Hematopoietic multipotent progenitor cell treated with erythropoietin and hydrocortisone succinate and interleukin-3 and kit ligand, for 4 days (in vitro differentiated cells): ENCODE data around the gene PUM2.
"Not testable (repeated sequence)": the region's sequence is repeated elsewhere in the genome, so short reads cannot be mapped to it uniquely, and the experiment has no call there.

Experiments used
- DNase-seq: peaks from one replicate; pipeline ENCODE4 v3.0.0-alpha.2; 2015

PUM2 gene, protein sequence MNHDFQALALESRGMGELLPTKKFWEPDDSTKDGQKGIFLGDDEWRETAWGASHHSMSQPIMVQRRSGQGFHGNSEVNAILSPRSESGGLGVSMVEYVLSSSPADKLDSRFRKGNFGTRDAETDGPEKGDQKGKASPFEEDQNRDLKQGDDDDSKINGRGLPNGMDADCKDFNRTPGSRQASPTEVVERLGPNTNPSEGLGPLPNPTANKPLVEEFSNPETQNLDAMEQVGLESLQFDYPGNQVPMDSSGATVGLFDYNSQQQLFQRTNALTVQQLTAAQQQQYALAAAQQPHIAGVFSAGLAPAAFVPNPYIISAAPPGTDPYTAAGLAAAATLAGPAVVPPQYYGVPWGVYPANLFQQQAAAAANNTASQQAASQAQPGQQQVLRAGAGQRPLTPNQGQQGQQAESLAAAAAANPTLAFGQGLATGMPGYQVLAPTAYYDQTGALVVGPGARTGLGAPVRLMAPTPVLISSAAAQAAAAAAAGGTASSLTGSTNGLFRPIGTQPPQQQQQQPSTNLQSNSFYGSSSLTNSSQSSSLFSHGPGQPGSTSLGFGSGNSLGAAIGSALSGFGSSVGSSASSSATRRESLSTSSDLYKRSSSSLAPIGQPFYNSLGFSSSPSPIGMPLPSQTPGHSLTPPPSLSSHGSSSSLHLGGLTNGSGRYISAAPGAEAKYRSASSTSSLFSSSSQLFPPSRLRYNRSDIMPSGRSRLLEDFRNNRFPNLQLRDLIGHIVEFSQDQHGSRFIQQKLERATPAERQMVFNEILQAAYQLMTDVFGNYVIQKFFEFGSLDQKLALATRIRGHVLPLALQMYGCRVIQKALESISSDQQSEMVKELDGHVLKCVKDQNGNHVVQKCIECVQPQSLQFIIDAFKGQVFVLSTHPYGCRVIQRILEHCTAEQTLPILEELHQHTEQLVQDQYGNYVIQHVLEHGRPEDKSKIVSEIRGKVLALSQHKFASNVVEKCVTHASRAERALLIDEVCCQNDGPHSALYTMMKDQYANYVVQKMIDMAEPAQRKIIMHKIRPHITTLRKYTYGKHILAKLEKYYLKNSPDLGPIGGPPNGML

DNA sequence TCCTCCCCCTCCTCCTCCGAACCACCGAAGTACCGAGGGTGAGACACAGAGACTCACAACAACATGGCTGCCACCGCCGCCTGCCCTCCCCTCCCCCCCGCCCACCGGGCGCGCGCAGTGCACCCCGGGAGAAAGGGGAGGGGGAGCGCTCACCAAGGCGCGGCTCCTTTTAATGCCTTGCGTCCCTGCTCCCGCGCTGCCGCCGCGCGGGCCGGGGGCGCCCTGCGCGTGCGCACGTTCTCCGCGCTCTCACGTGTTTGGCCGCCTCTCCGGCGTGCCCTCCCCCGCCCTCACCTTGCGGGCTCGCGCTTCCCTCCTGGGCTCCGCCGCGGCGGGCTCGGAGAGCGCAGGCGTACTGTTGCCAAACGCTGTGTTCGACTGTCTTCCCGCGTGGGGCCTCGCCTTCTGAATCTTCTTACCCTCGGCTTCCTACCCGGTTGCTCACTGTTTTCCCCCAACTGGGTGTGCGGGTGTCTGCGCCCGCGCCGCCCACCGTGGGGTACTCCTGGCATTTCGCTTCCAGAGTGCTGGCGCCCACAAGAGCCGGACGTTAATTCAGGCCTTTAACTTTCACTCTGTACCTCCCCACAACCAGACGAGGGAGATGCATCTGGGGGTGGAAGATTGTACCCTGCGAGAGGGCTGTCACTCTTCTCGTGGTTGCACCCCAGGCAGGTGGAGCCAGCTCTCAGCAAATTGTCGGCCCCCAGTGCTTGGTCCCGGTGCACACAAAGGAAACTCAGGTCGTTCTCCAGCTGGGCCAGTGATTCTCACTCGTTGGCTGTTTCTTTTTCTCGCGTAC lies at the start of gene PUM2:
Gene PUM2 (minus strand): TSS at position 92 of the 802 bp plus-strand sequence. CDS start 23,484 bp downstream, outside the sequence.
- peak; percentile 98 for DNase-seq

DNA sequence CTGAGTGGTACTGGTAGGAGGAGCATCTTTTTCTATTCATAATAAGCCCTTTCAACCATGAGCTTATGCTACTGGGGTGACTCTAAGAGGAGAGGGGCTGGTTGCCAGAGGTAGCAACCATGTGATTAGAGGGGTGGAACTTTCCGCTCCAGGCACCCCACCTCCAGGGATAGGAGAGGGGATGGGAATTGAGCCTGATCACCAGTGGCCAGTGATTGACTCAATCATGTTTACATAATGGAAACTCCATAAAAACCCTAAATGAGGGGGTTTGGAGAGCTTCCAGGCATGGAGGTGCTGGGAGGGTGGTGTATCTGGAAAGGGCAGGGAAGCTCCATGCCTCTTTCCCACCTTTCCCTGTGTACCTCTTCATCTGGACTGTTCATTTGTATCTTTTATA lies 49.7 kb upstream of the PUM2 start:
- no peak for DNase-seq

DNA sequence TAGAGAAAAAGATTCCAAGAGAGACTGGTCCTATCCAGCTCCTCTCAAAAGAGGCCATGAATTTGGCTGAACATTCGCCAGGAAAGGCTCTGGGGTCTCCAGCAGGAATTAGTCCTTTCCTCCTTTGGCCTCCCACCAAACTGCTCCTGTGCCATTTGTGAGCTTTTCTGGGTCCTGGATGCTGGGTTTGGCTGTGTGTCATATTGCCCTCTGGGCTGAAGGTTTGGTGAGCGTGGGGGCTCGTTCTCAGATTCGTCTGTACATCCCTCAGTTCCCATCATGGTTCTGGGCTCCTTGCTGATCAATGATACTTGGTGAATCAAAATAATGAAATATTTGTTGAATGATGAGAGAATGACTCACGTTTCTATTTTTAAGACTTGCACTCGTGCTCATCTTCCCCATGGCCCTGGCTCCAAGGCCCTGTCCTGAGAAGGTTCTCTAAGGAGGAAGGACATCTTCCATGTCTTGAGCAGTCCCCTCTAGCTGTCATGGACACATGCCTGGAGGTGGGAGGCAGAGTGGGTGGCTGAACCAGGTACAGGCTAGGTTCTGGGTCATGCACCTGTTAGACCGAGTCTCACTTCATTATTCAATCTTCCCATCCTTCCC lies 48.4 kb upstream of the PUM2 start:
- DNase-seq: no peak

DNA sequence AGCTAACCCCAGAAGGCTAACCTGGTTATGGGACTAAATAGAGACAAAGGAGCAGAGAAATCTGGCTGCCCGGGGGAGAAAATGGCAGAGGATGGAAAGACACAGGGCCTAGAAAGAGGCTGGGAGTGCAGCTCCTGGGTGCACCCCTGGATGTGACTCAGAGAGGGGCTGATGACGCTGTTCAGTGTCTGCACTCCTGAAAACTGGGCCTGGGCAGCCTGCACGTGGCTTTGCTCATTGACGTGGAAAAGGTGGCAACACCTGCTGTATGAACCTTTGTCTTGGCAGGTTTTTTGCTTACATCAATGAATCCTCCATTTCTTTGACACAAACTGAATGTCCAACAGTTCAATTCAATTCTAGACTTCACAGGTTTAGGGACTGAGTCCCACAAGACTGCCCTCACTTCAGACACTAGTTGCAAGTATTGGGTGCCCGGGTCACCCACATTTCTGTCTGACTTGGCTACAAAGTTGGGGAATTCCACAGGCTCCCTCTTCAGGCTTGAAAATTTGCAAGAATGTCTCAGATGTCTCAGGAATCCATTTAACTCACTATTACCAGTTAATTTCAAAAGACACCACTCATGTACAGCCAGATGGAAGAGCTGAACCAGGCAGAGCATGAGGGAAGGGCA lies 47.3 kb upstream of the PUM2 start:
- DNase-seq: no peak

DNA sequence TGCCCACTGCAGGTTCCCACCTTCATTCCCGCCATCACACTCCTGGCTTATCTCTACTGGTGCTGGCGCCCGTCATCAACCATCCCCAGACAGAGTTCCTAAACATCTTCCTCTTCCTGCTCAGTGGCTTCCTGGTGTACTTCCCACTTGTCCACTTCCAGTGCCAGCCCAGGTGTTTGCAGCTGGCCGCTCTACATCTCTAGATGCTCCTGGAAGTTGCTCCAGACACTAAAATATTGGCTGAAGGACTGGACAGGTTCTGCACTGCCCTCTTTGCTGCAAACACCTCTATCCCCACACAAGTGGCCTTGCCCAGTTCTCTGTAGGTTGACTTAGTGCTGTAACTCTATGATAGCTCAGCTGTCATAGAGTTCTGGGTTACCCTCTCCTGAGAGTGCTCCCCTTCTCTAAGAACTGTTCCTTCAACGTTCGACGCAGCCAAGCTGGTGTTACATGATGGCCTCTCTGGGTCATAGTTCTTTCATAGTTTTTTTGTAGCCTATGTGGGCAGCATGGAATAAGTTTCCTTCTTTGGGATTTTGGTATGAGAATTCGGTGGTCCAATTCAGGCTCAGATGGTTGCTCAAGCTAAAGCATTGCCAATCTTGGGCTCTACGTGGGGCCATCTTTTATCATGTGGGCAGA lies 45.8 kb upstream of the PUM2 start:
- DNase-seq: no peak

DNA sequence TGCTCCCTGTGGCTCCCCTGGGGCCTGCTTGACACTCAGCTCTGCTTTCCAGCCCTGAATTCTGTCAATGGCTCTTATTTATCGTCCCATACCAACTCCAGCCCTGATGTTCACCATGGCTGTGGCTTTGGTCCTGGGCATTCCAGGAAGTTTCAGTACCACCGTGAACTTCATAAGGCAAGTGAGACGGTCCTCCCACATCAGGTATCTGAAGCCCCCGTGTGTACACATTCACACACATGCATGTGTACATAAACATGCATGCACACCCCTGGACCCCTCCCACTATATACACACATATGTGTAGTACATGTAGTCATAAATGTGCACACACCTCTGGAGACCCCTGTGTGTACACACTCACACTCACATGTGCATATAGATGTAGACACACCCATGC lies 43.3 kb upstream of the PUM2 start:
- no peak for DNase-seq

DNA sequence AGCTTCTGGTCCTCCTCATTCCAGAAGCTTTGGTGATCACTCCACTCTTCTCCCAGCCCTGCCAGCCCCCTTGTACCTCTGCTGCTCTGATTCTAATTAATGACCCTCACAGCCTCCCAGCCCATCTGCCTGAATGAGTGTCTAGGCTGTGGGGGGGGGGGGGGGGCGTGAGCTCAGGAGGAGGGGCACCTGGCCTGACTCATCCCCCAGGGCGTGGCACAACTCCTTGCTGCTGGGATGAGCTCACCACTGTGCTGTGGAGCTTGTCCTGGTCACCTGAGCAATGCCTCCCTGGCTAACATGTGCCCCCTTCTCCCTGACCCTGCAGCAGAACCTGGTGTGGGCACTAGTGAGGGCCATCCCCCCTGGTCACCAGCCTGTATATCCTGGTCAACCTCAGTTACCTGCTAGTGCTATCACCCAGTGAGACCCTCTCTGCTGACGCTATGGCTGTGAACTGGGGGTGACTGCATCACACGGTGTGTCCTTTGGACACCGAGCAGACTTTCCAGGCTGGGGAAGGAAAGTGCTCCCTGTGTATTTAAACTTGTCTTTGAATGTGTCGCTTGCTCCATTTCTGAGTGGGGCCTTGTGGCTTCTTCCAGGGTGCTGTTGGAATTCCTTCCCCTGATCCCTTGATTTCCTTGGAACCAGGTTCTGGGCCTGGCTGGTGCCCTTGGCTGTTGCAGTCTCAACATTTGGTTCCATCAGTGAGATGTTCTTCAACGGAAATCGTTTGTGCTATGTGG lies 41.5 kb upstream of the PUM2 start:
- no peak for DNase-seq

DNA sequence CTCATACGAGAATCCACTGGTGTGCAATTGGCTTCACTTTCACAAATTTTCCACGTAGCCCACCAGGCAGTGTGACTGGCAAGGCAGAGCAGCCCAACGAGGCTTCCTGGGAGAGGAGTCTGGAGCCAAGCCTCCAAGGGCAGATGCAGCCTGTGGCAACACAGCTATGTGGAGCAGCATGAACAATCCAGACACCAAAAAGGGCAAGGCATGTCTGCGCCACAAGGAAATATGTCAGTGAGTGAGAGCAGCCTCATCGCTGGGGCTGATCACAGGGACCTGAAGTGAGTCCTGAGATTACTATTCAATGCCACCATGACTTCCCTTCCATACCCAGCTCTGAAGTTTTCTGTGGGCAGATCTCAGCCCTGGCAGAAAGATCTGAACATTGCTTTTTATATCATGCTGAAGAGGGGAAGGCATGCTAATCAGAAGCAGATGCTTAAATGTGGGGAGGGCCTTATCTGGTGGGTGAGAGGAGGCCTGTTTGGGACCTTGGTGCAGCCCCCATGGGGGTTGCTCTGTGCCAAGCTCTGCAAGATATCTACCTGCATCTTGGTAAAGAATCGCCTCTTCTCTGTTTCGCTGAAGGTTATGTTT lies 40.0 kb upstream of the PUM2 start:
- no peak for DNase-seq

DNA sequence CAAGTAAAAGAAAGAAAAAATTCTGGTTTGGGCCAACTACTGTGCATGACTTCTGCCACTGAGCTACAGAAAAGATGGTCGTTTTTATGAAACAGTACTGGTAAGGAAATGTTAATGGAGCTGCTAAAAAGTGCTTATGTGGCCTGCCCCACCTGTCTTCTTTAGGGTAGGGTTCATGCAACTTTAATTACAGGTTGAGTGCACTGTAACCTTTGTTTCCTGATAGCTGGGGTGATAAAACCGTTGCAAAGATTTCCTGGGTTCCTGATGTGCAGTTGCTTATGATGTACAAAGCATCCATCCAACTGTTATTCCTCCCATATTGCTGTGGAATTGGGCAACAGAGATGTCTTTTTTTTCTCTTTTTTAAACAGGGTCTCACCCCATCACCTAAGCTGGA lies 34.3 kb upstream of the PUM2 start:
- DNase-seq: no peak

DNA sequence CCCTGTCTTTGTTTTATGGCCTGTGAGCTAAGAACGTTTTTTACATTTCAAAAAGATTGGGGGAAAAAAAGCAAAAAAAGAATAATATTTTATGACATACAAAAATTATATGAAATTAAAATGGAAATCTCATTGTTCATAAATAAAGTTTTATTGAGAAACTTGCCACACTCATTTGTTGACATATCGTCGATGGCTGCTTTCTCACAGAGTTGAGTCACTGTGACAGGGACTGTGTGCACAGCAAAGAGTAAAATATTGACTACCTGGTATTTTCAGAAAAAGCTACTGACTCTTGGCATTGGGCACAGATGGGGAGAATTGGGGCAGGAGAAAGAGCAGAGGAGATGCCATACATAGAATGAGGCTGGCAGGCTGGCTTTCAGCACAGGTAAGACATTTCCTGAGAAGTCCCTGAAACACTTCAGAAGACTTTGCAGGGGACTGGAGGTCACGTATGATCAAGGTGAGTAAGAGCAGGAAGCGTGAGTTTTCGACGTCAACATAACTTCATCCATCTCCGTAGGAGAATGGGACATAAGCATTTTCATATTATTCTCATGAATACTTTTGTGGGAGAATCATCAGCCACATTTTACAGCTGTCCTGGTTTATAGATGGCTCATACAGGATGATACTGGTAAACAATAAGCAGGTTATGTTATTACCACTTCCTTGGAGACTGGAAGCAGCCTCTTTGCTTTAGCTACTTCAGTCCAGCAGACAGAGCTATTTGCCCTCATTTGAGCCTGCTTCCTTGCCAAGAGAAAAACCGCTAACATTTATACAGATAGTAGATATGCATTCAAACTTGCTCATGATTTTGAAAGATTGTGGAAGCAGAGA lies 32.5 kb upstream of the PUM2 start:
- peak; percentile 6 for DNase-seq

DNA sequence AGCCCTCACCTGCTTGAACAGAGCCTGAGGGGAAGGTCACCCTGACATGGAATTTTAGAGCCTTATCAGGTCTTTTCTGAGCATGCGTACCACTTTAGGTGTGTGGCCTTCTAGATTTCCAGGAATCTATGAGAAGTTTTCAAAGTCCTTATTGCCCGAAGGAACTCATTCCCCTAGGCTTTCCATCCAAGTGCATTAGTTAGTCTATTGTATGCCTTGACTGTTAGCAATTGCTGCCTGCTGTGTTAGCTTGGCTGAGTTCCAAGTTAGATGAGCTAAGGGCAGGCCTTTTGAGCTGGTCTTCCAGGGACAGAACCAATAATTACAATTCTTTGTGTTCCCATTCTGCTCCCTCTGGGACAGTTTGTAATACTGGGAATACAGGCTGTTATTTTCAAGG lies 30.8 kb upstream of the PUM2 start:
- peak; percentile 31 for DNase-seq

DNA sequence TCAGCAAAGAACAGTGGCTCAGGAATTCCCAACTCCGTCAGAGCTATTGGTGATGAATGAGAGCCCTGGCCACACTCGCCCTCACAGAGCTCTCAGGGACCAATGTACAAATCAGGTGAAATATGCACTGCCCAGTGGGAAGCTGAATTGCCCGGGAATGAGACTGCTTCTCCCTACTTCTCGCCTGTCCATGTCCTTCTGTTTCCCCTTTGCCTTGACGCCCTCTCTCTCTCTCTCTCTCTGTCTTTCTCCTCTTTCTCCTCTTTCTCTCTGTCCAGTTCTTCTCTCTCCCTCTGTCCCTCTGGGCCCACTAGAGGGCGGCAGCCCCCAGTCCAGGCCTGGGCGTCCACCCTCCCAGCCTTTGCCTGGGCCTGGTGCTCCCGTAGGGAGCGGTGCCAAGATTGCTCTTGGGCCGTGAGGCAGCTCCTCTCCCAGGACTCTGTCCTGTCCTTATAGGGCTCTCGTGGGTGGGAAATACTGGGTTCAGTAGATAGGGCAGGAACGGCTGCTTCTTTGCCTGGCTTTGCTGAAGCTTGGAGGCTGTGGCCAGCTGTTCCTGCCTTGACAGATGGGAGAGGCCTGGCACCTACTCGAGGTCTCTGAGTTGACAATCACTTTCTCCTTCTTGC lies 28.4 kb upstream of the PUM2 start:
- peak; percentile 44 for DNase-seq

DNA sequence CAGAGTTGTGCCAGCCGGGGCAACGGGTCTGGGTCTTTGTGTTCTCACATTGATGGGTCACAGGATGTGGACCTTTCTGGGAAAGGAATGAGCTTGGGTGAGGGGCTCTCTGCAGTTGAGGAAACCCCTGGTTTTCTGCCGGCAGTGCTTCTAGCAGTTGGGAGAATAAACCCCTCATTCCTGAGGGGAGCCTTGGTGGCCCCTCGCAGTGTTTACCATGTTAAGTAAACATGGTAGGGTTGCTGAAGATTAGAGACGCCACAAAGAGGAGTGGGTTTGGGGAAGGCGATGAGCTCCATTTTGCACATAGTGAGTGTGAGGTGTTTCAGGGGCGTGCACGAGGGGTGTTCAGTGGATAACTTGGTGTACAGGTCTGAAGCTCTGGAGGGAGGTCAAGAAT lies 27.7 kb upstream of the PUM2 start:
- no peak for DNase-seq

DNA sequence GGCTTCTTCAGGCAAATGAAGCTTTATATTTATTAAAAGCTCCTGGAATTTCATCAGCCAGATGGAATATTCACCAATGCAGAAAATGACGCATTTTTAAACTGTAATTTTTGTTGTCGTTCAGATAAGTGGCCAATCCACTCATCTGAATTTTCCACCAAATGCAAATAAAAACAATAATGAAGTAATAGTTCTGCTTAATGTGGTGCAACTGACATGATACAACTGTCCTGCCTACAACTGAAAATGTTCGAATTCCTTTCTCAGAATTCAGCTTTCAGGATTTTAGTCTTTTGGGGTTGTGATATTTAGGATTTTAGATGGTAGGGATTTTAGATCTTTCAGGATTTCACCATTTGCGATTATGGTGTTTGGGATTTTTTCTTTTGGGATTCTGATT lies 27.1 kb upstream of the PUM2 start:
- DNase-seq: no peak

DNA sequence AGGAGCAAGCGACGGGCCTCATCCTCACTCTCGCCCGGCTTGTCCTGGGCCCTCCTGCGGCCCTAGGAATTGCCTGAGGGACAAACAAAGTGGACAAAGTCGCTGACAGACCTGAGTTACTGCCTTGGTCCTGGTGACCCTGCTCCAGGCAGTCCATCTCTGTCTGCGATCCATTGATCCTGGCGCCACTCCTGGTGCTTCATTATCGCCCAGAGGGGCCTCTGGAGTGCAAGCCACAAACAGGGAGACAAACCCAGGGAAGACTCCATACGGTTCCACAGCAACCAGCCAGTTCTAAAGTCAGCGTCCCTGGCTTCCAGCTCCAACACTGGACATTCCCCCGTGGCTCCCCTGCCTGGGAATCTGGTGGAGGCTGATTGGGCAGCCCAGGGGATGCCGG lies 24.3 kb upstream of the PUM2 start:
- DNase-seq: not testable (repeated sequence)

DNA sequence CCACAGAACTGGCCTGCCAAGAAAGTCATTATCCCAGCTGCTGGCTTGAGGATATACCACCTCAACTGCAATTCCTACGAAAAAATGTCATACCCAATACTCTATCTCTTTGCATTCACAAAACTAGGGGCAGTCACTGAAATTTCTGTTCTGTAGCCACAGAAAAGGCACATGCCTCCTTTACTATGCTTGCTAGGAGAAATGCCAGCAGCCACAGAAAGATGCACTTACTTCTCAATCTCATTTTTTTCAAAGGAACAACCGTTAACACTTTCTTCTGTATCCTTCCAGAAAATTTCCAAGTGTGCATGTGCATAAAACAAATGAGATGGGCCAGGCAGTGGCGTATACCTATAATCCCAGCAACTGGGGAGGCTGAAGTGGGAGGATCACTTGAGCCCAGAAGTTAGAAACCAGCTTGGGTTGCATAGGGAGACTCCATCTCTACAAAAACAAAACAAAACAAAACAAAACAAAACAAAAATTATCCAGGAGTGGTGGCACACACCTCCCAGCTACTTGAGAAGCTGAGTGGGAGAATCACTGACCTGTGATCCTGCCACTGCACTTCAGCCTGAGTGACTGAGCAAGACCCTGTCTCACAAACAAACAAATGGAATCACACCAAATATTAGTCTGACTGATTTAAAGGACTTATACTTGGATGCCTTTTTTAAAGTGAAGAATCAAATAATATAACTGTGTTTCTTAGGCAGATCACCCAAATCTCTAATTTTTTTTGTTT lies 22.4 kb upstream of the PUM2 start:
- no peak for DNase-seq

DNA sequence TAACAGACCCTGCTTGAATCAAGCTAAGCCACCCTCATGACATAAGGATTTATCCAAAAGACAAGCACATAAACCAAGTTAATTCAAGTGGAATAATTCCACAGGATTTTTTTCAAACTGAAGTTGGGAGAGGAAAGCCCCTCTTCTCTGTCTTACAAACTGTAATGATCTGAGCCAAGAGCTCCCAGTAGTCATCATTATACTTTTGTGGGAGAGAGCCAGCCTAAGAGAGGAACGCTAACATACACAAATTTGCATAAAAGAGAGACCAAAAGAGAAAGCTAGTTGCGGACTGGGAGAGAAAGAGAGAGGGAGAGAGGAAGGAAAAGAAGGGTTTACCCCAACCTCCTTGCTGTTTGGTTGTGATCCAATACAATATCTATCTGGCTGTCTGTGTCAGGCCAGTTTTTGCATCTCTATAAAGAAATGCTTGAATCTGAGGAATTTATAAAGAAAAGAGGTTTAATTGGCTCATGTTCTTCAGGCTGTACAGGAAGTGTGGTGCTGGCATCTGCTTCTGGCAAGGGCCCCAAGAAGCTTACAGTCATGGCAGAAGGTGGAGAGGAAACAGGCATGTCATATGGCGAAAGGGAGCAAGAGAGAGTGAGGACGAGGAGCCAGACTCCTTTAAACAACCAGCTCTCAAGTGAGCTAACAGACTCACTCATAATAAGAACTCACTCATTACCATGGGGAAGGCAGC lies 20.8 kb upstream of the PUM2 start:
- no peak for DNase-seq
